GM12891 (cell line): ENCODE measurements around the gene ZNF548.

Source experiments
- DNase-seq: peaks from one replicate; pipeline ENCODE4 v3.0.0; 2011; ENCODE audit warnings: low spot score; ENCODE audit not compliant: insufficient read length
- FAIRE-seq: peaks from 2 replicates; lab custom pipeline; 2011; peaks lifted over from hg19 to GRCh38; lab: Jason Lieb, UNC
- PAX5 ChIP-seq: IDR thresholded peaks from 2 replicates; pipeline ENCODE4 v1.6.1; 2011; ENCODE audit warnings: low read length, moderate library complexity, mild to moderate bottlenecking; ENCODE audit not compliant: insufficient read depth, severe bottlenecking
- POLR2A ChIP-seq: IDR thresholded peaks from 2 replicates; pipeline ENCODE4 v1.6.1; 2011; ENCODE audit warnings: low read depth, low read length, control low read depth
- POLR2AphosphoS5 ChIP-seq: IDR thresholded peaks from 2 replicates; pipeline ENCODE4 v1.6.1; 2011; ENCODE audit warnings: low read depth, low read length, control low read depth
- POU2F2 ChIP-seq: IDR thresholded peaks from 2 replicates; pipeline ENCODE4 v1.6.1; 2011; ENCODE audit warnings: low read depth, mild to moderate bottlenecking, control low read depth, low read length, moderate library complexity
- SPI1 ChIP-seq: IDR thresholded peaks from 2 replicates; pipeline ENCODE4 v1.6.1; 2011; ENCODE audit warnings: low read depth, low read length, control low read depth
- TAF1 ChIP-seq: IDR thresholded peaks from 2 replicates; pipeline ENCODE4 v1.6.1; 2011; ENCODE audit warnings: low read depth, low read length, control low read depth

ZNF548 gene

GRCh38 chr19:57435062-57435978, 45.7 kb downstream of the ZNF548 start, which contains the start of gene ZNF749:
Gene ZNF749, plus strand, starts transcription at chr19:57435325. Its CDS starts 254 bp downstream, at chr19:57435579.
- FAIRE-seq, result peak; percentile 99
- TF ChIP-seq TAF1 (peak; percentile 65; the same call in 1 of the 2 replicates), POLR2A (peak; percentile 50; the same call in 1 of the 2 replicates), PAX5 (no peak), POU2F2 (peak; percentile 48)
- peak; percentile 89 for DNase-seq

GRCh38 chr19:57436417-57436816, 46.8 kb downstream of the ZNF548 start:
- FAIRE-seq, result no peak
- no peak for DNase-seq
- no peak for TF ChIP-seq POU2F2
- no peak for TF ChIP-seq PAX5
- TF ChIP-seq SPI1, result no peak
- no peak for TF ChIP-seq POLR2AphosphoS5
- TF ChIP-seq TAF1, result no peak
- no peak for TF ChIP-seq POLR2A

GRCh38 chr19:57437931-57438330, 48.3 kb downstream of the ZNF548 start:
- DNase-seq (no peak), FAIRE-seq (no peak)
- TF ChIP-seq POLR2AphosphoS5 (no peak), TAF1 (no peak), SPI1 (no peak), PAX5 (no peak), POLR2A (no peak)

GRCh38 chr19:57438925-57439324, 49.3 kb downstream of the ZNF548 start:
- FAIRE-seq (no peak), DNase-seq (no peak)
- TF ChIP-seq POLR2A (no peak), POLR2AphosphoS5 (no peak), POU2F2 (no peak), PAX5 (no peak), SPI1 (no peak), TAF1 (no peak)

- DNase-seq (no peak), FAIRE-seq (no peak)
- no peak for TF ChIP-seq TAF1
- no peak for TF ChIP-seq POLR2A
- TF ChIP-seq POLR2AphosphoS5, result no peak
- no peak for TF ChIP-seq PAX5
- TF ChIP-seq POU2F2, result no peak
- TF ChIP-seq SPI1, result no peak
These were observed 52.5 kb downstream of the ZNF548 start for GRCh38 chr19:57441979-57442752.

GRCh38 chr19:57443121-57443696, 53.6 kb downstream of the ZNF548 start:
- no peak for TF ChIP-seq POLR2A
- no peak for TF ChIP-seq TAF1
- no peak for TF ChIP-seq PAX5
- no peak for TF ChIP-seq POU2F2
- no peak for TF ChIP-seq POLR2AphosphoS5
- no peak for TF ChIP-seq SPI1
- no peak for FAIRE-seq
- DNase-seq, result no peak

- no peak for FAIRE-seq
- no peak for TF ChIP-seq POLR2A
- TF ChIP-seq SPI1, result no peak
- no peak for TF ChIP-seq POU2F2
- TF ChIP-seq PAX5, result no peak
- TF ChIP-seq TAF1, result no peak
- DNase-seq, result no peak
These were observed 62.7 kb downstream of the ZNF548 start for GRCh38 chr19:57452307-57452706.
